HG03469 (cell line): ENCODE results near the gene HEATR9.

Source experiments
- ATAC-seq: cut with Tn5 transposase; IDR thresholded peaks from one replicate; pipeline ENCODE4 v1.9.1; 2021; ENCODE audit warnings: mild to moderate bottlenecking, moderate library complexity, moderate number of reproducible peaks; ENCODE audit not compliant: unreplicated experiment

HEATR9 gene

GRCh38 chr17:35811759-35812158 lies 56.9 kb downstream of the HEATR9 start:
- no peak for ATAC-seq

- ATAC-seq = no peak
These were observed 58.7 kb downstream of the HEATR9 start for GRCh38 chr17:35809855-35810461.

- ATAC-seq = peak; percentile 66
These were observed 59.5 kb downstream of the HEATR9 start, which contains the start of gene TAF15 for GRCh38 chr17:35808962-35809854. TSS of gene TAF15 (plus strand) at chr17:35809484. CDS start at chr17:35809570, 86 bp downstream.

GRCh38 chr17:35808240-35808961 lies 60.3 kb downstream of the HEATR9 start:
- ATAC-seq = no peak

- no peak for ATAC-seq
These were observed 61.1 kb downstream of the HEATR9 start for GRCh38 chr17:35807371-35808144.
